ENCODE data around the gene RAPGEF1. TPM values are rescaled to one million over a fixed set of nuclear protein-coding genes. Genes with fewer than 3 reads are reported as not detected.

Gene RAPGEF1
- total RNA-seq, 2 donors from 2014 or later, result 28.6 to 63.8 TPM

GRCh38 chr9:131635892-131636291 is 104.0 kb downstream of the RAPGEF1 start:
- Histone ChIP-seq H3K36me3 (no peaks in the 10 kb centered on the region), H3K27ac (peak overlapping the region; percentile 77 to 78), H3K4me3 (no peak overlapping the region), H3K9me3 (no peaks in the 10 kb centered on the region), H3K27me3 (replicated peaks; ENCODE audit: insufficient read depth) (no peaks in the 10 kb centered on the region), H3K4me1 (replicated peaks) (peaks cover 12% of the 10 kb centered on the region)
- no peak for DNase-seq (ENCODE audit: low spot score)
- WGBS, result 51% methylated on average over 5 of the region's 5 CpGs
- intact Hi-C loops (cut with DNase I), result no loop called here
- TF ChIP-seq, protein P1, sequence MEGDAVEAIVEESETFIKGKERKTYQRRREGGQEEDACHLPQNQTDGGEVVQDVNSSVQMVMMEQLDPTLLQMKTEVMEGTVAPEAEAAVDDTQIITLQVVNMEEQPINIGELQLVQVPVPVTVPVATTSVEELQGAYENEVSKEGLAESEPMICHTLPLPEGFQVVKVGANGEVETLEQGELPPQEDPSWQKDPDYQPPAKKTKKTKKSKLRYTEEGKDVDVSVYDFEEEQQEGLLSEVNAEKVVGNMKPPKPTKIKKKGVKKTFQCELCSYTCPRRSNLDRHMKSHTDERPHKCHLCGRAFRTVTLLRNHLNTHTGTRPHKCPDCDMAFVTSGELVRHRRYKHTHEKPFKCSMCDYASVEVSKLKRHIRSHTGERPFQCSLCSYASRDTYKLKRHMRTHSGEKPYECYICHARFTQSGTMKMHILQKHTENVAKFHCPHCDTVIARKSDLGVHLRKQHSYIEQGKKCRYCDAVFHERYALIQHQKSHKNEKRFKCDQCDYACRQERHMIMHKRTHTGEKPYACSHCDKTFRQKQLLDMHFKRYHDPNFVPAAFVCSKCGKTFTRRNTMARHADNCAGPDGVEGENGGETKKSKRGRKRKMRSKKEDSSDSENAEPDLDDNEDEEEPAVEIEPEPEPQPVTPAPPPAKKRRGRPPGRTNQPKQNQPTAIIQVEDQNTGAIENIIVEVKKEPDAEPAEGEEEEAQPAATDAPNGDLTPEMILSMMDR (IDR thresholded peaks at IDR 0.05), result no peak
- TF ChIP-seq POLR2AphosphoS5 (IDR thresholded peaks at IDR 0.05), result no peak

DNA sequence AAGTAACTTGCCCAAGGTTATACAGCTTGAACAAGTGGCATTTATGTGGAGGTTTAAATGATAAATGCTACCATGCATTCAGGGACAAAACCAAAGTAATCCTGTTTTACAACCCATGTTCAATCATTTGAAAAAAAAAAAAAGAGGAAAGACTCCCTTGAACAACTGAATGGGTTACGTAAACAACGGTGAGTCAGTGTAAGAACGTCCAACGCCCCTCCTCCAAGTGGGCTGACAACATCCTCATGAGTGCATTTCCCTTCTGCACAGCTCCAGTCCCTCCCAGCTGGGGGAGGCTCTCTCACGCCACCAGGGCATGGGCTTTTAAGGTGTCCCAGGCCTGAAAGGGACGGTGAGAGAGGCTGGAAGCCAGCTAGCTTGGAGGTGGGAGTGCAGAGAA is 104.6 kb downstream of the RAPGEF1 start:
- peaks cover 7% of the 10 kb centered on the region for H3K4me1 ChIP-seq (replicated peaks)
- H3K27ac ChIP-seq, result peak overlapping the region; percentile 77 to 78
- TF ChIP-seq, protein P1 (IDR thresholded peaks at IDR 0.05), result peak in 2 of 4 experiments; percentile 9 to 37
- TF ChIP-seq POLR2A (IDR thresholded peaks at IDR 0.05) (peak; percentile 87), POLR2AphosphoS5 (IDR thresholded peaks at IDR 0.05) (peak; percentile 96)
- H3K9me3 ChIP-seq, result no peaks in the 10 kb centered on the region
- no peak overlapping the region for H3K4me3 ChIP-seq
- intact Hi-C loops (cut with DNase I), result no loop called here
- no peaks in the 10 kb centered on the region for H3K36me3 ChIP-seq
- peak; percentile 89 for DNase-seq (ENCODE audit: low spot score)
- WGBS, result 2% methylated on average over 6 of the region's 6 CpGs
- no peaks in the 10 kb centered on the region for H3K27me3 ChIP-seq (replicated peaks; ENCODE audit: insufficient read depth)

GRCh38 chr9:131633491-131634031 is 106.3 kb downstream of the RAPGEF1 start:
- no peaks in the 10 kb centered on the region for H3K27me3 ChIP-seq (replicated peaks; ENCODE audit: insufficient read depth)
- WGBS, result 50% methylated on average over 9 of the region's 9 CpGs
- peak overlapping the region in 1 of 2 donors; percentile 77 for H3K27ac ChIP-seq
- H3K4me1 ChIP-seq (replicated peaks), result peaks cover 7% of the 10 kb centered on the region
- no peaks in the 10 kb centered on the region for H3K36me3 ChIP-seq
- intact Hi-C loops (cut with DNase I), result no loop called here
- TF ChIP-seq POLR2AphosphoS5 (IDR thresholded peaks at IDR 0.05) (peak; percentile 58), POLR2A (IDR thresholded peaks at IDR 0.05) (no peak)
- TF ChIP-seq, protein P1 (IDR thresholded peaks at IDR 0.05), result no peak
- no peak overlapping the region for H3K4me3 ChIP-seq
- no peaks in the 10 kb centered on the region for H3K9me3 ChIP-seq
- no peak for DNase-seq (ENCODE audit: low spot score)

- Histone ChIP-seq H3K36me3 (no peaks in the 10 kb centered on the region), H3K4me1 (replicated peaks) (peaks cover 7% of the 10 kb centered on the region), H3K4me3 (no peak overlapping the region), H3K27me3 (replicated peaks; ENCODE audit: insufficient read depth) (no peaks in the 10 kb centered on the region), H3K9me3 (no peaks in the 10 kb centered on the region), H3K27ac (no peak overlapping the region)
- WGBS, result 83% methylated on average over 13 of the region's 13 CpGs
- DNase-seq (ENCODE audit: low spot score), result no peak
- intact Hi-C loops (cut with DNase I), result no loop called here
- no peak for TF ChIP-seq POLR2A (IDR thresholded peaks at IDR 0.05)
- TF ChIP-seq, protein P1 (IDR thresholded peaks at IDR 0.05), result no peak
- TF ChIP-seq POLR2AphosphoS5 (IDR thresholded peaks at IDR 0.05), result no peak
These were observed 108.6 kb downstream of the RAPGEF1 start for GRCh38 chr9:131631306-131631705.

- H3K4me3 ChIP-seq, result no peak overlapping the region
- TF ChIP-seq POLR2AphosphoS5 (IDR thresholded peaks at IDR 0.05) (no peak), POLR2A (IDR thresholded peaks at IDR 0.05) (no peak)
- TF ChIP-seq, protein P1 (IDR thresholded peaks at IDR 0.05), result no peak
- peaks cover under 1% of the 10 kb centered on the region for H3K4me1 ChIP-seq (replicated peaks)
- H3K36me3 ChIP-seq, result no peaks in the 10 kb centered on the region
- no peak for DNase-seq (ENCODE audit: low spot score)
- WGBS, result 90% methylated on average over 15 of the region's 15 CpGs
- H3K27me3 ChIP-seq (replicated peaks; ENCODE audit: insufficient read depth), result no peaks in the 10 kb centered on the region
- H3K27ac ChIP-seq, result no peak overlapping the region
- intact Hi-C loops (cut with DNase I), result no loop called here
- H3K9me3 ChIP-seq, result no peaks in the 10 kb centered on the region
These were observed 109.6 kb downstream of the RAPGEF1 start for GRCh38 chr9:131630205-131630831.
